Dermis lymphatic vessel endothelial cell (primary cell): ENCODE data around the gene SCN1B. TPM values are rescaled to one million over a fixed set of nuclear protein-coding genes. Genes with fewer than 3 reads are reported as not detected.

Source experiments
- total RNA-seq: library from RNA; depleted of rRNA; stranded (reverse); fragments of >200 nt; gene quantifications from 2 replicates; pipeline ENCODE4 v1.2.1, GENCODE V29; 2014

The SCN1B gene
- total RNA-seq, result 8.8 and 12.2 TPM in 2 replicates

DNA sequence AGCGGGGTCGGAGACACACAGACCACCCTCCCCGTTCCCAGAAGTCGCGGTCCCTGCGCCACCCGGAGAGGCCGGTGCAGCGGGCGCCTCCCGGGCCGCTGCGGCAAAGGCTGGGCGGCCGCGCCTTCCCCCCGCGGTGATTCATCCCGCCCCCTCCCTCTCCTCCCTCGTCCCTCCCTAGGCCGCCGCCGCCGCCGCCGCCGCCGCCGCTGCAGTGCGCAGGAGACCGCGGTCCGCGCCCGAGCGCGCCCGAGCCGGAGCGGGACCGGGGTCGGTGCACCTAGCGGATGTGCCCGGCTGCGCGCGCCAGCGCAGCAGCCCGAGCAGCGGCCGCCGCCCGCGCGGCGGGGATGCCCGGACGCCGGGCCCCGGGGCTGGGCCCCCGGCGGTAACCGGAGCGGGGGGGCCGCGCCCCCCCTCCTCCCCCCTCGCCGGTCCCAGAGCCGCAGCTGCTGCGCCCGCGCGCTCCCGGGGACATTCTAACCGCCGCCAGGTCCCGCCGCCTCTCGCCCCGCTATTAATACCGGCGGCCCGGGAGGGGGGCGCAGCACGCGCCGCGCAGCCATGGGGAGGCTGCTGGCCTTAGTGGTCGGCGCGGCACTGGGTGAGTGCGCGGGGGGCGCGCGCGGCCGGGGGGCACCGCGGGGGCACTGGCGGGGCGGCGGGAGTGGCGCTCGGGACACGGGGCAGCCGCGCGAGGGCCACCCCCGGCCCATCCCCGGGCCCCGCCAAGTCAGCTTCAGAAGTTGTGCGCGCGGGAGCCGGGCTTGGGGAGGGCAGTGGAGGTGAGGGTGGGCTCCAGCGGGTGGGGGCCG, at the start of gene SCN1B:
Gene SCN1B, plus strand, starts transcription at position 214 of the 815 bp plus-strand sequence. Its CDS starts 351 bp downstream, at position 565.

GRCh38 chr19:34999498-35000337, 30.6 kb upstream of the SCN1B start, which contains the start of gene GRAMD1A:
GRAMD1A (plus strand) TSS chr19:35000323; CDS start chr19:35000479, 156 bp downstream.

GRCh38 chr19:35041548-35042055, 11.3 kb downstream of the SCN1B start, which contains the start of gene HPN:
HPN (plus strand) TSS chr19:35041721; CDS start chr19:35042507, 786 bp downstream.

Other genes starting within 250 kb of the SCN1B start
- gene ZNF30, start 103.6 kb upstream of the SCN1B start, total RNA-seq, result 5.6 and 9.0 TPM in 2 replicates
- gene ZNF792, start 66.2 kb upstream of the SCN1B start, total RNA-seq, result 40.9 and 49.6 TPM in 2 replicates
- gene GRAMD1A, start 30.1 kb upstream of the SCN1B start, total RNA-seq, result 27.6 and 31.9 TPM in 2 replicates
- under 0.01 and 0.09 TPM in 2 replicates for gene HPN, start 11.3 kb downstream of the SCN1B start, total RNA-seq
- not detected in 2 replicates for gene FXYD3, start 85.4 kb downstream of the SCN1B start, total RNA-seq
- gene LGI4, start 104.6 kb downstream of the SCN1B start, total RNA-seq, result not detected in 2 replicates
- not detected in 2 replicates for gene FXYD1, start 108.4 kb downstream of the SCN1B start, total RNA-seq
- not detected in 2 replicates for gene FXYD7, start 112.8 kb downstream of the SCN1B start, total RNA-seq
- gene FXYD5, start 124.3 kb downstream of the SCN1B start, total RNA-seq, result 22.2 and 27.3 TPM in 2 replicates
- gene FAM187B, start 198.3 kb downstream of the SCN1B start, total RNA-seq, result not detected in 2 replicates
- 0.34 and 3.5 TPM in 2 replicates for gene LSR, start 218.5 kb downstream of the SCN1B start, total RNA-seq
- 35.2 and 43.8 TPM in 2 replicates for gene USF2, start 238.5 kb downstream of the SCN1B start, total RNA-seq